ENCODE data around the gene ITGAL. TPM values are rescaled to one million over a fixed set of nuclear protein-coding genes. Genes with fewer than 3 reads are reported as not detected.

The ITGAL gene
- total RNA-seq, 1 experiment from 2014 or later = 0.57 TPM

DNA sequence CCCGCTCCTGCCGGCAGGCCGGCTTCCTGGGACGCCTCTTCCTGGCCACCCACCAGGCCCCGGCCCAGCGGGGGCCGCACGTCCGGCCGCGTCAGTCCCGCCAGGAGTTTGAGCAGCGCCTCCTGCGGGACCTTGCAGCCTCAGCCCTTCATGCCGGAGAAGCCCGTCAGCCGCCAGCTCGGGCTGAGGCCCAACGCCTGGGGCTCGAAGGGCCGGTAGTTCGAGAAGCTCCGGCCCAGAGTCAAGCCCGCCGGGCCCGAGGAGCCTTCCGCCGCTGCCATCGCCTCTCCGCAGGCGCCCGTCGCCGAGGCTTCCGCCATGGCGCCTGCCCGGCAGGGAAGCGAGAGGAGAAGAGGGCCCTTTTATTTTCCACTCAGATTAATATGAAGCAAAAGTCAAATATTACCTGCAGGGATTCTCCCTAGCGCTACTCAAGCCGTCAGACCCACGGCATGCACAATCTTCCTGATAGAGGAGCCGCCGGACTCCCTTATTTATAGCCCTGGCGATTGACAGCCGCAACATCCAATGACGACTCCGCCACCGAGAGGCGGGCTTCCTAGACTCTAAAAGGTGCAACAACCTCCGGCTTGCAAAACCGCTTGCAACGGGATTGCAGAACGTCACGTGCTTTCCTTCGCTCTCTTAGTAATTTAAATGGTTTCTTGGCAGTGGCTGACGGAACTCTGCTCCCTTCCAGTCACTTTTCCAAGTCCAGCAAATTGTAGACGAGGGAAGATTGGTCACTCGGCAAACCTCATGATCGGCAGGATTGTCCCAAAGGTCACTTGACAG is 26.9 kb upstream of the ITGAL start, which contains the start of gene SEPHS2:
SEPHS2 (minus strand) TSS at position 467 of the 795 bp plus-strand sequence; CDS start at position 320, 147 bp downstream.
- Mint-ChIP-seq H3K9me3 (ENCODE audit: unreplicated experiment) (no peaks in the 10 kb centered on the region), H3K4me3 (ENCODE audit: unreplicated experiment) (peak within 1 kb of the TSS; percentile 87), H3K36me3 (ENCODE audit: insufficient read depth, unreplicated experiment) (peaks cover 41% of the 10 kb centered on the region), H3K27me3 (ENCODE audit: insufficient read depth, unreplicated experiment) (no peaks in the 10 kb centered on the region), H3K27ac (ENCODE audit: unreplicated experiment) (peak within 1 kb of the TSS; percentile 98), H3K4me1 (ENCODE audit: low read depth, unreplicated experiment) (peaks cover 13% of the 10 kb centered on the region)
- intact Hi-C loops (cut with micrococcal nuclease; ENCODE audit: unreplicated experiment) = no loop called here
- POLR2A ChIA-PET = interaction anchor here (0.5 to 1.8 kb wide), 2 partner anchors 28 to 84 kb away, joined by 4 to 5 read pairs; no protein-coding TSS in a partner anchor
- Histone ChIP-seq H3K4me3 (ENCODE audit: low read depth, low read length) (peak within 1 kb of the TSS; percentile 80), H3K36me3 (ENCODE audit: control insufficient read depth, insufficient read depth, low read length) (peaks cover 8% of the 10 kb centered on the region; the same call in 1 of the 2 replicates), H3K27me3 (replicated peaks; ENCODE audit: control insufficient read depth, insufficient read depth, low read length) (no peaks in the 10 kb centered on the region), H3K4me1 (peaks cover 29% of the 10 kb centered on the region), H3K9me3 (no peaks in the 10 kb centered on the region)
- peak; percentile 96 to 98 for DNase-seq
- CTCF ChIA-PET = interaction anchor here (2.7 kb wide), 1 partner anchor 16 kb away, joined by 17 read pairs; the partner anchor contains the start of gene DCTPP1
- no TSS peak for BruUV-seq (replicated peaks)
- TF ChIP-seq, protein P1, sequence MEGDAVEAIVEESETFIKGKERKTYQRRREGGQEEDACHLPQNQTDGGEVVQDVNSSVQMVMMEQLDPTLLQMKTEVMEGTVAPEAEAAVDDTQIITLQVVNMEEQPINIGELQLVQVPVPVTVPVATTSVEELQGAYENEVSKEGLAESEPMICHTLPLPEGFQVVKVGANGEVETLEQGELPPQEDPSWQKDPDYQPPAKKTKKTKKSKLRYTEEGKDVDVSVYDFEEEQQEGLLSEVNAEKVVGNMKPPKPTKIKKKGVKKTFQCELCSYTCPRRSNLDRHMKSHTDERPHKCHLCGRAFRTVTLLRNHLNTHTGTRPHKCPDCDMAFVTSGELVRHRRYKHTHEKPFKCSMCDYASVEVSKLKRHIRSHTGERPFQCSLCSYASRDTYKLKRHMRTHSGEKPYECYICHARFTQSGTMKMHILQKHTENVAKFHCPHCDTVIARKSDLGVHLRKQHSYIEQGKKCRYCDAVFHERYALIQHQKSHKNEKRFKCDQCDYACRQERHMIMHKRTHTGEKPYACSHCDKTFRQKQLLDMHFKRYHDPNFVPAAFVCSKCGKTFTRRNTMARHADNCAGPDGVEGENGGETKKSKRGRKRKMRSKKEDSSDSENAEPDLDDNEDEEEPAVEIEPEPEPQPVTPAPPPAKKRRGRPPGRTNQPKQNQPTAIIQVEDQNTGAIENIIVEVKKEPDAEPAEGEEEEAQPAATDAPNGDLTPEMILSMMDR (IDR thresholded peaks at IDR 0.05; ENCODE audit: insufficient read depth in 1 of 2, low read depth in 1 of 2, low read length in 1 of 2, severe bottlenecking in 1 of 2, unreplicated experiment in 1 of 2) = no peak

DNA sequence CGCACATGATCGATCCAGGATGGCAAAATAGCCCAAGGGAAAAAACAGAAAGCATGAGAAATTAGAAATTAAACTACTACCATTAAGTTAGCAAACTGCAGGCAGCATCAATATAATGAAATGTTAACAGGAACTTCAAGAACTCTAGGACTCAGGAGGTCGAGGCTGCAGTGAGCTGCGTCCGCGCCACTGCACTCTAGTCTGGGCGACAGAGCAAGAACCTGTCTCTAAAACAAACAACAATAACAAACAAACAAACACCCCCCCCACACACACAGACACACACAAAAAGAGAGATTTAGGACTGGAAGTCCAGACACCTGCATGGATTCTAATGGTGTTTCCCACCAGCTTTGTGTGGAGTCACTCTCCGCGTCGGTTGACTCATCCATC is 26.3 kb upstream of the ITGAL start:
- TSS peak; percentile 93 for BruUV-seq (replicated peaks)
- H3K36me3 Mint-ChIP-seq (ENCODE audit: insufficient read depth, unreplicated experiment) = peaks cover 41% of the 10 kb centered on the region
- H3K27ac Mint-ChIP-seq (ENCODE audit: unreplicated experiment) = peak overlapping the region; percentile 98
- intact Hi-C loops (cut with micrococcal nuclease; ENCODE audit: unreplicated experiment) = no loop called here
- peak overlapping the region; percentile 80 for H3K4me3 ChIP-seq (ENCODE audit: low read depth, low read length)
- H3K36me3 ChIP-seq (ENCODE audit: control insufficient read depth, insufficient read depth, low read length) = peaks cover 8% of the 10 kb centered on the region; the same call in 1 of the 2 replicates
- TF ChIP-seq, protein P1 (IDR thresholded peaks at IDR 0.05; ENCODE audit: insufficient read depth in 1 of 2, low read depth in 1 of 2, low read length in 1 of 2, severe bottlenecking in 1 of 2, unreplicated experiment in 1 of 2) = no peak
- peaks cover 29% of the 10 kb centered on the region for H3K4me1 ChIP-seq
- ChIA-PET POLR2A (interaction anchor here (0.7 to 1.8 kb wide), 2 partner anchors 28 to 366 kb away, joined by 3 to 4 read pairs; no protein-coding TSS in a partner anchor), CTCF (interaction anchor here (2.7 kb wide), 1 partner anchor 16 kb away, joined by 17 read pairs; the partner anchor contains the start of gene DCTPP1)
- H3K27me3 Mint-ChIP-seq (ENCODE audit: insufficient read depth, unreplicated experiment) = no peaks in the 10 kb centered on the region
- peak overlapping the region; percentile 87 for H3K4me3 Mint-ChIP-seq (ENCODE audit: unreplicated experiment)
- no peaks in the 10 kb centered on the region for H3K9me3 ChIP-seq
- H3K27me3 ChIP-seq (replicated peaks; ENCODE audit: control insufficient read depth, insufficient read depth, low read length) = no peaks in the 10 kb centered on the region
- no peaks in the 10 kb centered on the region for H3K9me3 Mint-ChIP-seq (ENCODE audit: unreplicated experiment)
- DNase-seq = no peak
- peaks cover 13% of the 10 kb centered on the region for H3K4me1 Mint-ChIP-seq (ENCODE audit: low read depth, unreplicated experiment)

DNA sequence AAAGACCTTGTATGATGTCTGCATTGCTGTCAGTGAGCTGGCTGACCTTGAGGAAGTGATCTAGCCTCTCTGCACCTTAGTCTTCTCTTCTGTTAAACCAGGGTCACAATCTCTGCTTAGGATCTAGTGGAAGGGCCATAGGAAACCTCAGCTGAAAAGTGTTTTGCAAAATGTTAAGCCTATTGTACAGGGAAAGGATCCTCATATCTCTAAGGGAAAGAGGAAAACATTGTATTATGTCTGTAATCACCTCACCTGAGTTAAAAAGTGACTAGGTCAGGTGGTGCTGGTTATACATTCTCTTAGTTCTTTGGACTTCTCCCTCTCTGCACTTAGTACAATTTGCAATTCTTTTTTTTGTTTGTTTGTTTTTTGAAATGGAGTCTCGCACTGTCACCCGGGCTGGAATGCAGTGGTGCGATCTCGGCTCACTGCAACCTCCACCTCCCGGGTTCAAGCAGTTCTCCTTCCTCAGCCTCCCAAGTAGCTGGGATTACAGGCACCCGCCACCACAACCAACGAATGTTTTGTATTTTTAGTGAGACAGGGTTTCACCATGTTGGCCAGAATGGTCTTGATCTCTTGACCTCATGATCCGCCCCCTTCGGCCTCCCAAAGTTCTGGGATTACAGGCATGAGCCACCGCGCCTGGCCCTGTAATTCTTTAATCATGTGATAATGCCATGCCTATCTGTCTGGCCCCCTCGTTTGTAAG is 24.9 kb upstream of the ITGAL start:
- Mint-ChIP-seq H3K27ac (ENCODE audit: unreplicated experiment) (peak overlapping the region; percentile 98), H3K4me3 (ENCODE audit: unreplicated experiment) (peak overlapping the region; percentile 50), H3K27me3 (ENCODE audit: insufficient read depth, unreplicated experiment) (no peaks in the 10 kb centered on the region), H3K4me1 (ENCODE audit: low read depth, unreplicated experiment) (peaks cover 13% of the 10 kb centered on the region), H3K9me3 (ENCODE audit: unreplicated experiment) (no peaks in the 10 kb centered on the region), H3K36me3 (ENCODE audit: insufficient read depth, unreplicated experiment) (peaks cover 35% of the 10 kb centered on the region)
- DNase-seq = peak in 1 of 2 experiments; percentile 47
- ChIA-PET CTCF (interaction anchor here (0.7 kb wide), 1 partner anchor 19 kb away, joined by 4 read pairs; no protein-coding TSS in a partner anchor), POLR2A (interaction anchor here (0.9 kb wide), 1 partner anchor 30 kb away, joined by 5 read pairs; no protein-coding TSS in a partner anchor)
- intact Hi-C loops (cut with micrococcal nuclease; ENCODE audit: unreplicated experiment) = loop anchor here (2.0 kb wide), 1 partner anchor 87 kb away; the partner anchor contains the start of gene ZNF747
- peaks cover 8% of the 10 kb centered on the region; the same call in 1 of the 2 replicates for H3K36me3 ChIP-seq (ENCODE audit: control insufficient read depth, insufficient read depth, low read length)
- no peaks in the 10 kb centered on the region for H3K27me3 ChIP-seq (replicated peaks; ENCODE audit: control insufficient read depth, insufficient read depth, low read length)
- no TSS peak for BruUV-seq (replicated peaks)
- H3K4me3 ChIP-seq (ENCODE audit: low read depth, low read length) = no peak overlapping the region
- H3K9me3 ChIP-seq = no peaks in the 10 kb centered on the region
- TF ChIP-seq, protein P1 (IDR thresholded peaks at IDR 0.05; ENCODE audit: insufficient read depth in 1 of 2, low read depth in 1 of 2, low read length in 1 of 2, severe bottlenecking in 1 of 2, unreplicated experiment in 1 of 2) = no peak
- H3K4me1 ChIP-seq = peaks cover 29% of the 10 kb centered on the region
